ENCODE measurements around the gene APOL4. TPM values are rescaled to one million over a fixed set of nuclear protein-coding genes. Genes with fewer than 3 reads are reported as not detected.

Gene APOL4
- polyA plus RNA-seq, 1 donor (not counting 4 experiments of a cell fraction or from before 2014, with no cell fraction given) = 0.08 TPM

- Histone ChIP-seq H3K4me1 (ENCODE audit: control insufficient read depth, extremely low read depth, insufficient read depth, low read length) (no peaks in the 10 kb centered on the region), H2AFZ (ENCODE audit: control insufficient read depth, low read length) (no peak overlapping the region), H3K4me2 (ENCODE audit: control insufficient read depth, extremely low read depth, insufficient read depth, low read depth, low read length) (no peak overlapping the region)
These were observed 18.2 kb downstream of the APOL4 start for GRCh38 chr22:36183446-36183845.

GRCh38 chr22:36182857-36183256 is 18.8 kb downstream of the APOL4 start:
- FAIRE-seq = no peak
- dilution Hi-C loops (cut with MboI; ENCODE audit: extremely low pct_ligation_motif_present, low sequenced_read_pairs) = no loop called here

More at GRCh38 chr22:36183446-36183845, 18.2 kb downstream of the APOL4 start:
- FAIRE-seq = no peak
- no peaks in the 10 kb centered on the region for H4K20me1 ChIP-seq (ENCODE audit: control insufficient read depth, extremely low read depth, insufficient read depth, low read length)
- no peak for DNase-seq (ENCODE audit: low read depth, low spot score)
- no peaks in the 10 kb centered on the region for H3K9me1 ChIP-seq (ENCODE audit: control insufficient read depth, extremely low read depth, insufficient read depth, low read length)
- H3K9ac ChIP-seq (ENCODE audit: control insufficient read depth, extremely low read depth, insufficient read depth, low read length) = no peak overlapping the region
- H3K27me3 ChIP-seq (ENCODE audit: control insufficient read depth, extremely low read depth, insufficient read depth, low read length) = no peaks in the 10 kb centered on the region
- H3K9me3 ChIP-seq (ENCODE audit: control insufficient read depth, low read depth, low read length) = no peaks in the 10 kb centered on the region
- H3K4me3 ChIP-seq (ENCODE audit: control insufficient read depth in 2 of 3, extremely low read depth in 1 of 3, insufficient read depth in 2 of 3, low read depth in 1 of 3, low read length in 3 of 3) = no peak overlapping the region
- no peak overlapping the region for H3K27ac ChIP-seq (ENCODE audit: control insufficient read depth, insufficient read depth, low read length)
- TF ChIP-seq EZH2 (IDR thresholded peaks at IDR 0.05; ENCODE audit: low read length) = no peak
- TF ChIP-seq CTCF (optimal IDR thresholded peaks at IDR 0.05 in 1 of 3, IDR thresholded peaks at IDR 0.05 in 1 of 3, conservative IDR thresholded peaks at IDR 0.05 in 1 of 3; ENCODE audit: extremely low read depth in 1 of 3, insufficient read depth in 2 of 3, low read length in 3 of 3) = no peak
- H3K36me3 ChIP-seq (ENCODE audit: control insufficient read depth in 2 of 2, extremely low read depth in 1 of 2, insufficient read depth in 2 of 2, low read length in 2 of 2) = no peaks in the 10 kb centered on the region
- dilution Hi-C loops (cut with MboI; ENCODE audit: extremely low pct_ligation_motif_present, low sequenced_read_pairs) = no loop called here
- no peaks in the 10 kb centered on the region for H3K79me2 ChIP-seq (ENCODE audit: control insufficient read depth, insufficient read depth, low read length)

GRCh38 chr22:36182056-36182455 is 19.6 kb downstream of the APOL4 start:
- Histone ChIP-seq H3K36me3 (ENCODE audit: control insufficient read depth in 2 of 2, extremely low read depth in 1 of 2, insufficient read depth in 2 of 2, low read length in 2 of 2) (no peaks in the 10 kb centered on the region), H3K9me1 (ENCODE audit: control insufficient read depth, extremely low read depth, insufficient read depth, low read length) (no peaks in the 10 kb centered on the region), H3K9me3 (ENCODE audit: control insufficient read depth, low read depth, low read length) (no peaks in the 10 kb centered on the region), H3K27me3 (ENCODE audit: control insufficient read depth, extremely low read depth, insufficient read depth, low read length) (no peaks in the 10 kb centered on the region), H3K27ac (ENCODE audit: control insufficient read depth, insufficient read depth, low read length) (no peak overlapping the region), H4K20me1 (ENCODE audit: control insufficient read depth, extremely low read depth, insufficient read depth, low read length) (no peaks in the 10 kb centered on the region), H2AFZ (ENCODE audit: control insufficient read depth, low read length) (no peak overlapping the region), H3K4me2 (ENCODE audit: control insufficient read depth, extremely low read depth, insufficient read depth, low read depth, low read length) (no peak overlapping the region), H3K9ac (ENCODE audit: control insufficient read depth, extremely low read depth, insufficient read depth, low read length) (no peak overlapping the region), H3K4me1 (ENCODE audit: control insufficient read depth, extremely low read depth, insufficient read depth, low read length) (no peaks in the 10 kb centered on the region), H3K4me3 (ENCODE audit: control insufficient read depth in 2 of 3, extremely low read depth in 1 of 3, insufficient read depth in 2 of 3, low read depth in 1 of 3, low read length in 3 of 3) (no peak overlapping the region), H3K79me2 (ENCODE audit: control insufficient read depth, insufficient read depth, low read length) (no peaks in the 10 kb centered on the region)
- dilution Hi-C loops (cut with MboI; ENCODE audit: extremely low pct_ligation_motif_present, low sequenced_read_pairs) = no loop called here
- DNase-seq (ENCODE audit: low read depth, low spot score) = no peak
- FAIRE-seq = no peak
- no peak for TF ChIP-seq EZH2 (IDR thresholded peaks at IDR 0.05; ENCODE audit: low read length)
- TF ChIP-seq CTCF (optimal IDR thresholded peaks at IDR 0.05 in 1 of 3, IDR thresholded peaks at IDR 0.05 in 1 of 3, conservative IDR thresholded peaks at IDR 0.05 in 1 of 3; ENCODE audit: extremely low read depth in 1 of 3, insufficient read depth in 2 of 3, low read length in 3 of 3) = no peak

More at GRCh38 chr22:36182857-36183256, 18.8 kb downstream of the APOL4 start:
- Histone ChIP-seq H3K9me1 (ENCODE audit: control insufficient read depth, extremely low read depth, insufficient read depth, low read length) (no peaks in the 10 kb centered on the region), H3K4me2 (ENCODE audit: control insufficient read depth, extremely low read depth, insufficient read depth, low read depth, low read length) (no peak overlapping the region), H3K36me3 (ENCODE audit: control insufficient read depth in 2 of 2, extremely low read depth in 1 of 2, insufficient read depth in 2 of 2, low read length in 2 of 2) (no peaks in the 10 kb centered on the region), H3K9ac (ENCODE audit: control insufficient read depth, extremely low read depth, insufficient read depth, low read length) (no peak overlapping the region), H3K9me3 (ENCODE audit: control insufficient read depth, low read depth, low read length) (no peaks in the 10 kb centered on the region), H4K20me1 (ENCODE audit: control insufficient read depth, extremely low read depth, insufficient read depth, low read length) (no peaks in the 10 kb centered on the region), H3K27me3 (ENCODE audit: control insufficient read depth, extremely low read depth, insufficient read depth, low read length) (no peaks in the 10 kb centered on the region), H3K79me2 (ENCODE audit: control insufficient read depth, insufficient read depth, low read length) (no peaks in the 10 kb centered on the region), H3K4me3 (ENCODE audit: control insufficient read depth in 2 of 3, extremely low read depth in 1 of 3, insufficient read depth in 2 of 3, low read depth in 1 of 3, low read length in 3 of 3) (no peak overlapping the region), H2AFZ (ENCODE audit: control insufficient read depth, low read length) (no peak overlapping the region), H3K4me1 (ENCODE audit: control insufficient read depth, extremely low read depth, insufficient read depth, low read length) (no peaks in the 10 kb centered on the region), H3K27ac (ENCODE audit: control insufficient read depth, insufficient read depth, low read length) (no peak overlapping the region)
- TF ChIP-seq EZH2 (IDR thresholded peaks at IDR 0.05; ENCODE audit: low read length) = no peak
- DNase-seq (ENCODE audit: low read depth, low spot score) = no peak

Measured in keratinocyte (primary cell).